Prostate gland (tissue), 2 donors: ENCODE data around the gene C3orf70.

Source experiments
- CTCF ChIP-seq, 4 experiments: fragments of 200-600 bp in 2 of 4; fragments of 450-650 bp in 2 of 4; sonication (generic) in 2 of 4; IDR thresholded peaks; 1 replicate in 3 of 4; 2 replicates in 1 of 4; pipeline ENCODE4 v1.5.1; 2016 to 2019; ENCODE audit warnings: antibody characterized with exemption in 4 of 4, mild to moderate bottlenecking in 2 of 4, moderate library complexity in 2 of 4
- POLR2A ChIP-seq: fragments of 450-650 bp; IDR thresholded peaks from one replicate; pipeline ENCODE4 v1.6.1; 2016; ENCODE audit warnings: antibody characterized with exemption, mild to moderate bottlenecking

GRCh38 chr3:185084402-185084801 lies 68.5 kb downstream of the C3orf70 start:
- TF ChIP-seq CTCF (IDR thresholded peaks at IDR 0.05) (no peak), POLR2A (no peak)
